ENCODE measurements around the gene FBXO46.

- TF ChIP-seq CTCF (conservative IDR thresholded peaks at IDR 0.05; ENCODE audit: low read length) = no peak
- no peak for TF ChIP-seq EZH2phosphoT487 (IDR thresholded peaks at IDR 0.05; ENCODE audit: borderline replicate concordance)
Observed at GRCh38 chr19:45766869-45767346, 36.2 kb upstream of the FBXO46 start.

Measured in Loucy (cell line).